COLO668 (cell line): ENCODE data around the gene PINLYP.
"Not testable (repeated sequence)": the region's sequence is repeated elsewhere in the genome, so short reads cannot be mapped to it uniquely, and the experiment has no call there.

ENCODE experiments used
- DNase-seq: peaks from one replicate; lab custom pipeline; 2025; ENCODE audit not compliant: unreplicated experiment; lab: John Stamatoyannopoulos, UW

PINLYP gene

GRCh38 chr19:43547926-43548325 lies 27.7 kb upstream of the PINLYP start:
- not testable (repeated sequence) for DNase-seq

- no peak for DNase-seq
Measured at GRCh38 chr19:43548706-43549105, 26.9 kb upstream of the PINLYP start.

GRCh38 chr19:43551399-43552197 lies 24.0 kb upstream of the PINLYP start:
- DNase-seq: no peak

DNA sequence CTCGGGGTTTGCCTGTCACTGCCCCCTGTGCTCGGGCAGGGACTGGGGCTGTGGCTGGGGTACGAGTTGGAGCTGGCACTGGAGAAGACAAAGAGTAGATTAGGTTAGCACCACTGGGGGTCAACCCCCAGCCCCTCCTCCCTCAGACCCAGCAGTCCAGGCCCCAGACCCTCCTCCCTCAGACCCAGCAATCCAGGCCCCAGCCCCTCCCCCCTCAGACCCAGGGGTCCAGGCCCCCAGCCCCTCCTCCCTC lies 23.5 kb upstream of the PINLYP start:
- no peak for DNase-seq

- no peak for DNase-seq
Measured at GRCh38 chr19:43552616-43553015, 23.0 kb upstream of the PINLYP start.

DNA sequence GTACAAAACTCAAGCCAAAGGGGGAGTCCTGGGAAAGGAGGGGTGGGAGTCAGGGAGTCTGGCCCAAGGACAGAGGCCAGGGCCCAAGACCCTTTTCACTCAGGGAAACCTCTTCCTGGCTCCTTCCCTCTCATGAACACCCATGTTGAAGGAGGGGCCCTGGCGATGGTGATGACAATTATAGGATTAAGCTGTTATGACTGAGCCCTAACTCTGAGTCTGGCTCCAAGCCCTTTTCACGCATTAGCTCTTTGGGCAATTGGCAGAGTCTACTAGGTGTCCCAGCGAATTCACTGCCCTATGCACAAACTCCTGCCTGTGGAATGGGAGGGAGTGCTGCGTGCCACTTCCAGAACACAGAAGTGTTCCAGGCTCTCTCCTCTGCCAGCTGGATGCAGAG lies 21.9 kb upstream of the PINLYP start:
- DNase-seq: no peak

GRCh38 chr19:43554317-43554895 lies 21.2 kb upstream of the PINLYP start:
- DNase-seq: no peak

DNA sequence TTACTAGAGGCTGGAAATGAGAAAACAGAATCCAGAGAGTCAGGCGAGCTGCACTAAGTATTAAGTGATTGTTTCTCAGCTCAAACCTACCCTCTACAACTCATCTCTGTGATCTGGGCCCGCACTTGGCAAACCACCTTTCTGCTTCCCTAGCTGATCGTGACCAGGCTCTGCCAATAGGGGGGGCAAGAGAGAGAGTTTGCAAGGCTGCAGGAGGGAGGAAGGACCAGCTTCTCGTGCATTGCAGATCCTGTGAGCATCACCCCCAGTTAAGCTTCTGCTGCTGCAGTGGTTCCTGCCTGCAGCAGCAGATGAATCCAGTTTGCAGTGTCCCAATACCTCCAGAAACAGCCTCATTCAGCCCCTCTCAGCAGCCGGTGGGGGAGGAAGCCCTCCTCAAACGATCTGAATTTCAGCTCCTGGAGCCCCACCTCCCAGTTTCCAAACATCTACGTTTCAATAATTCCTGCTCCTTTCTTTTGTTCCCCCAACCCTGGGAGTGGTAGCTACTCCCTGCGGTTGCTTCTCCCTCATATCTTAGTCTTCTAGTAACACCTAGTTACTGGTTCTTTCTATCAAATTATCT lies 20.3 kb upstream of the PINLYP start:
- peak; percentile 70 for DNase-seq

DNA sequence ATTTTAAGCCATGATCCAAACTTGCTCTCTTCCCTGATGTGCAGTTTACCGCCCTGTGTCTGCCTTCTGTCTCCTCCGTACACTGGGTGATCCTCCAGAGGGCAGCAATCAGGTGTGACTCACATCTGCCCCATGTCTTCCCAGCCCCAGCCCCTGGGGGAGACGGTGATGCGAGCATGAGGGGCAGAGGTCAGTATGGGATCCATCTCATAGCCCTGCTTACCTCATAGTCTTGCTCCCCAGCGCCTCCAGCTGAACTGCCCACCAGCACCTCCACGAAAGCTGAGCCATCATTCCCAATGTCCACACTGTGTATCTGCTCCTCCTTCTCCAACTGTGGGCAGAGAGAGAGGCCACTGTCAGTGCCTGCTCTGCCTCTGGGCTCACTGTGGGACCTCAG lies 14.9 kb upstream of the PINLYP start:
- no peak for DNase-seq

GRCh38 chr19:43561139-43561970 lies 14.2 kb upstream of the PINLYP start:
- DNase-seq: no peak

- DNase-seq: no peak
Measured at GRCh38 chr19:43562226-43562697, 13.3 kb upstream of the PINLYP start.

DNA sequence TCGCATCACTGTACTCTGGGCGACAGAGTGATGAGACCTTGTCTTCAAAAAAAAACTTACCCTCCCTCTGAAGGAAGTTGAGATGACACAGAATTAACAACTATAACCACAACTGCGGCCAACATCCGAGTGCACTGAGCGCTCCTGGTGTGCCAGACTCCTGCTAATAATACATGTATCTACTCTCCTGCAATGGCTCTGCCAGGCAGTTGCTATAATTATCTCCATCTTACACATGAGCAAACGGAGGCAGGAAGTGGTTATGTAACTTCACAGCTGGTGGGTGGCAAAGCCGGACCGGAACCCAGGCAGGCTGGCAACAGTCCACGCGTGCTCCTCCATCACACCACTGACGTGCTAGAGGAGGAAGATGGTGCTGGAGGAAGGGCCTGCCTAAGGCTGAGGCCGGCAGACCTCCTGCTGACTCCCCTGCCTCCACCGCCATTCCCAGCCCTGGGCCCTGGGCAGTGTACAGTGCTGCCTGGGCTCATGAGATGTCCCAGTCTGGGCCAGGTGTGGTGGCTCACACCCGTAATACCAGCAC lies 12.8 kb upstream of the PINLYP start:
- DNase-seq: no peak

DNA sequence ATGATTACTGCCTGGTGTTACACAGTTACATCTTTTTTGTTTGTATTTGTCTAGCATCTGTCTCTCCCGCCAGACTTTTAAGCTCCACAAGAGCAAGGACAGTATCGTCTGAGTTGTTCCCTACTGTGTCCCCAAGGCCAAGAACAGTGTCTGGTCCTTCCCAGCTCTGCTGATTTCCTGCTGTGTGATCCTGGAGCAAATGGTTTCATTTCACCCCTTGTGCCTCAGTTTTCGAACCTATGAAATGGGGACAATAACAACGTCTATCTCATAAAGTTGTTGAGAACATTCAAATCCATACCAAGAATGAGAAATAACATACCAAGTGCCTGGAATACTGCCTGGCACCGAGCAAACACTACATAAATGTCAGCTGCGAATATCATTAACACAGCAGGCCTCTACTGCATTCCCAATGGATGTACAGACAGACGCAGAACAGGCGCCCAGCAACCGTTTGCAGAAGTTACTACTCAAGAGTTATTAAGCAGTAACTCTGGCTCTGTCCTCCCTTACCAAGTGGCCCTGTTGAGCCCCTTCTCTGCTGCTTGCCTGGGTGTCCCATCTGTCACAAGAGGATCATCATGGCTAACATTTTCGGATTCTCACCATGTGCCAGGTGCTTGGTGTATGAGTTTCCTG lies 11.7 kb upstream of the PINLYP start:
- DNase-seq: no peak

- no peak for DNase-seq
Measured at GRCh38 chr19:43564800-43565199, 10.8 kb upstream of the PINLYP start.

DNA sequence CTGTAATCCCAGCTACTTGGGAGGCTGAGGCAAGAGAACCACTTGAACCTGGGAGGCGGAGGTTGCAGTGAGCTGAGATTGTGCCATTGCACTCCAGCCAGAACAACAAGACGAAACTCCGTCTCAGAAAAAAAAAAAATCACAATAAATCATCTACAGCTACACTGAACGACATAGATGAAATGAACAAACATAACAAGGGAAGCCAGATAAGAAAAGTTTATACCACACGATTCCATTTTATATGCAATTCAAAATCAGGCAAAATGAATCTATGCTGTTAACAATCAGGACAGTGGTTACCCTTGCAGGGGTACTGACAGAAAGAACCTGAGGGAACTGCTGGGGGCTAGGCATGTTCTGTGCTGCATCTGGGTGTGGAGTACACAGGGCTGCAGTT lies 5.9 kb upstream of the PINLYP start:
- DNase-seq: no peak

DNA sequence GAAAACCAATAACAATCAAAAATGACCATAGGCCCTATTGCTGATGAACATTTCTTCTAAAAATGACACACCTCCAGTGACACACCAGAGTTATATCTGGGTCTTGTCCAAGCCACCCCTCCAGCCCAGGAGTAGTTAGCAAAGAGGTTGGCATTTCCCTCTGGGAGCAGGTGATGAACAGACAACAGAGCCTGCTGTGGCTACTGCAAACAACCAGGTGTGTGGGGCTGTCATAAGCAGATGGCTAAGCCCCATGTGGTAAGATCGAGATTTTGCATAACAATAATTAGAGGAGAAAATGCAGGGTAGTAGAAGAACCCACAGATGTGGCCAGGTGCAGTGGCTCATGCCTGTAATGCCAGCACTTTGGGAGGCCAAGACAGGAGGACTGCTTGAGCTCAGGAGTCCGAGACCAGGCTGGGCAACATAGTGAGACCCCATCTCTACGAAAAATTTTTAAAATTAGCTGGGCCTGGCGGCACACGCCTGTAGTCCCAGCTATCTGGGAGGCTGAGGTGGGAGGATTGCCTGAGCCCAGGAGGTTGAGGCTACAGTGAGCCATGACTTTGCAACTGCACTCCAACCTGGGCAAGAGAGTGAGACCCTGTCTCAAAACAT lies 5.3 kb upstream of the PINLYP start:
- peak; percentile 76 for DNase-seq

GRCh38 chr19:43572171-43572588 lies 3.4 kb upstream of the PINLYP start:
- DNase-seq: peak; percentile 64

GRCh38 chr19:43574424-43575155 lies 1.0 kb upstream of the PINLYP start:
- no peak for DNase-seq

DNA sequence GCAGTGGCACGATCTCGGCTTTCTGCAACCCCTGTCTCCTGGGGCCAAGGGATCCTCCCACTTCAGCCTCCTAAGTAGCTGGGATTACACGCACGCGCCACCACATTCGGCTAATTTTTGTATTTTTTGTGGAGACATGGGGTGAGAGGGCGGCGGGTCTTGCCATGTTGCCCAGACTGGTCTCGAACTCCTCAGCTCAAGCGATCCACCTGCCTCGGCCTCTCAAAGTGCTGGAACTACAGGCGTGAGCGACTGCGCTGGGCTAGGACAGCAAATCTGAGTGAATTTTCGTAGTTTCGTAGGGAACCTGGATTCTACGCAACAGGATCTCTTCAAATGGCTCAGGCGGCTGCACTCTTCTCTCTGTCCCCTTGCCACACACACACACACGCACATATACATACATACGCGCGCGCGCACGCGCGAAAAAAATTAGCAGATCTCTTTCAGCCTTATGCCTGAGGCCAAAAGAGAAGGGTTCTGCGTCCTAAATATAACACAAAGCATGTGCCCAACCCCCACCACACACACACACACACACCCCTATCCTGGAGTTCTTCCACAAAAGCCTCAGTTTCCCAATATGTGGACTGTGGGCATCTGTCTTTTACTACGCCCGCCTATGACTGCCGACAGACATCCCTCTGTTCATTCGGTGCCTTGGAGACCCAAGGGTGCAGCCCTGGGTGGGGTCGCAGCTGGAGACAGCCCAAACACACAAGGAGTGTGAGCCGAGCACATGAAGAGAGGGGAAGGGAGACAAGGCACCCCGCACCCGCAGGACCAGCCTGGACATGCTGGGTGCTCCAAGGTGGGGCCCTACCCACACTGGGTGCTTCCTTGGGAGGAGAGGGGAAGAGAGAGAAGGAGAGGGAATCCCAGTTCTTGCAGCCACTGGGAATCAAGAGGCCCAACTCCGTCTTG lies 616 bp downstream of the PINLYP start:
- no peak for DNase-seq
